CD14-positive monocyte (primary cell): ENCODE data around the gene EPHB2. TPM values are rescaled to one million over a fixed set of nuclear protein-coding genes. Genes with fewer than 3 reads are reported as not detected.

Source experiments
- DNase-seq, 3 donors: peaks; one replicate each; pipeline ENCODE4 v3.0.0-alpha.2; 2011 to 2022
- H2AFZ ChIP-seq: 2 replicates; pipeline ENCODE4 v1.6.0; 2012; ENCODE audit warnings: mild to moderate bottlenecking, low read depth, low read length, inconsistent platforms; ENCODE audit not compliant: insufficient read depth, poor library complexity, severe bottlenecking
- H3K27ac ChIP-seq, 2 donors: 1 replicate in 1 of 2; 2 replicates in 1 of 2; pipeline ENCODE4 v1.5.1; 2012 to 2013; ENCODE audit warnings: low read length in 2 of 2, control low read depth in 1 of 2, inconsistent platforms in 1 of 2, low read depth in 1 of 2, mild to moderate bottlenecking in 1 of 2
- H3K27me3 ChIP-seq, 2 donors: one replicate each; pipeline versions ENCODE4 v1.6.0 to v1.6.1; 2011 to 2013; ENCODE audit warnings: low read length in 2 of 2; ENCODE audit not compliant: control insufficient read depth in 2 of 2, insufficient read depth in 2 of 2
- H3K36me3 ChIP-seq, 2 donors: replicated peaks in 1 of 2; 1 replicate in 1 of 2; 2 replicates in 1 of 2; pipeline versions ENCODE4 v1.5.1 to v1.6.1; 2012 to 2013; ENCODE audit warnings: low read length in 2 of 2, control low read depth in 1 of 2, inconsistent platforms in 1 of 2, mild to moderate bottlenecking in 1 of 2; ENCODE audit not compliant: insufficient read depth in 2 of 2, control insufficient read depth in 1 of 2
- H3K4me1 ChIP-seq, 2 donors: 1 replicate in 1 of 2; 2 replicates in 1 of 2; pipeline versions ENCODE4 v1.5.1 to v1.6.1; 2012 to 2013; ENCODE audit warnings: low read length in 2 of 2, control low read depth in 1 of 2, inconsistent platforms in 1 of 2, mild to moderate bottlenecking in 1 of 2, moderate library complexity in 1 of 2; ENCODE audit not compliant: insufficient read depth in 2 of 2, control insufficient read depth in 1 of 2
- H3K4me2 ChIP-seq: replicated peaks from 2 replicates; pipeline ENCODE3; 2012; ENCODE audit warnings: low read length, moderate library complexity, mild to moderate bottlenecking; ENCODE audit not compliant: poor library complexity, severe bottlenecking; ENCODE audit errors: extremely low read depth
- H3K4me3 ChIP-seq, 3 experiments: fragments of 200-600 bp in 1 of 3; sonication (generic) in 1 of 3; replicated peaks in 1 of 3; 1 replicate in 2 of 3; 2 replicates in 1 of 3; pipeline ENCODE4 v1.5.1; 2011 to 2013; ENCODE audit warnings: low read length in 3 of 3, mild to moderate bottlenecking in 3 of 3, control low read depth in 2 of 3, low read depth in 2 of 3, inconsistent platforms in 1 of 3, moderate library complexity in 1 of 3
- H3K79me2 ChIP-seq: 2 replicates; pipeline ENCODE4 v1.6.0; 2012; ENCODE audit warnings: mild to moderate bottlenecking, control low read depth, inconsistent platforms, low read length, moderate library complexity; ENCODE audit not compliant: insufficient read depth
- H3K9ac ChIP-seq: 2 replicates; pipeline ENCODE4 v1.6.0; 2017; ENCODE audit warnings: low read length, mild to moderate bottlenecking; ENCODE audit not compliant: insufficient read depth, poor library complexity, severe bottlenecking
- H3K9me3 ChIP-seq, 2 donors: replicated peaks in 1 of 2; 1 replicate in 1 of 2; 2 replicates in 1 of 2; pipeline versions ENCODE4 v1.5.1 to v1.6.1; 2012 to 2013; ENCODE audit warnings: low read length in 2 of 2, control low read depth in 1 of 2; ENCODE audit not compliant: control insufficient read depth in 1 of 2, insufficient read depth in 1 of 2
- H4K20me1 ChIP-seq: 2 replicates; pipeline ENCODE4 v1.6.0; 2012; ENCODE audit warnings: mild to moderate bottlenecking, low read length, control low read depth, moderate library complexity; ENCODE audit not compliant: insufficient read depth
- H3K27ac Mint-ChIP-seq, 7 donors: one replicate each; pipeline ENCODE4 v1.8.0; 2020; ENCODE audit warnings: mild to moderate bottlenecking in 7 of 7, mixed read lengths in 7 of 7, moderate library complexity in 6 of 7, inconsistent platforms in 2 of 7
- H3K27me3 Mint-ChIP-seq, 3 donors: one replicate each; pipeline ENCODE4 v1.8.0; 2021 to 2022; ENCODE audit warnings: low read depth in 3 of 3, mild to moderate bottlenecking in 3 of 3, mixed read lengths in 3 of 3, moderate library complexity in 3 of 3, inconsistent platforms in 1 of 3
- H3K36me3 Mint-ChIP-seq, 2 donors: one replicate each; pipeline ENCODE4 v1.8.0; 2020; ENCODE audit warnings: mixed read lengths in 2 of 2, inconsistent platforms in 1 of 2, mild to moderate bottlenecking in 1 of 2
- H3K4me1 Mint-ChIP-seq: one replicate; pipeline ENCODE4 v1.8.0; 2020; ENCODE audit warnings: mild to moderate bottlenecking, mixed read lengths
- H3K4me3 Mint-ChIP-seq, 2 donors: one replicate each; pipeline ENCODE4 v1.8.0; 2020; ENCODE audit warnings: mild to moderate bottlenecking in 2 of 2, mixed read lengths in 2 of 2, moderate library complexity in 1 of 2
- H3K9me3 Mint-ChIP-seq, 7 donors: one replicate each; pipeline ENCODE4 v1.8.0; 2020 to 2022; ENCODE audit warnings: mixed read lengths in 7 of 7, mild to moderate bottlenecking in 6 of 7, moderate library complexity in 6 of 7, inconsistent platforms in 2 of 7
- WGBS: methylation state at CpG from one replicate; pipeline ENCODE4 v1.1.5; 2013; ENCODE audit warnings: missing lambda C conversion rate; ENCODE audit not compliant: insufficient coverage; 5-methylcytosine and 5-hydroxymethylcytosine counted together
- intact Hi-C, 2 donors: fragments of 100-400 bp; cut with micrococcal nuclease; formaldehyde crosslinking; loops; one replicate each; pipeline versions ENCODE4 v1.15.0 to v1.15.1; 2023
- polyA plus RNA-seq, 3 donors: library from polyadenylated mRNA; depleted of rRNA in 1 of 3; unstranded in 2 of 3; stranded (reverse) in 1 of 3; fragments of 300-500 nt in 2 of 3; fragments of >200 nt in 1 of 3; fragmentation: Illumina TruSeq in 2 of 3; gene quantifications; 1 replicate in 2 of 3; 2 replicates in 1 of 3; pipeline ENCODE4 v1.2.3, GENCODE V29; 2012 to 2021
- TF ChIP-seq, protein P1 (sequence below): fragments of 200-600 bp; IDR thresholded peaks from one replicate; pipeline ENCODE4 v1.8.0; 2022; ENCODE audit warnings: antibody characterized with exemption, mild to moderate bottlenecking

Gene EPHB2
- polyA plus RNA-seq, 3 donors = 2.9 to 5.6 (median 3.4) TPM

DNA sequence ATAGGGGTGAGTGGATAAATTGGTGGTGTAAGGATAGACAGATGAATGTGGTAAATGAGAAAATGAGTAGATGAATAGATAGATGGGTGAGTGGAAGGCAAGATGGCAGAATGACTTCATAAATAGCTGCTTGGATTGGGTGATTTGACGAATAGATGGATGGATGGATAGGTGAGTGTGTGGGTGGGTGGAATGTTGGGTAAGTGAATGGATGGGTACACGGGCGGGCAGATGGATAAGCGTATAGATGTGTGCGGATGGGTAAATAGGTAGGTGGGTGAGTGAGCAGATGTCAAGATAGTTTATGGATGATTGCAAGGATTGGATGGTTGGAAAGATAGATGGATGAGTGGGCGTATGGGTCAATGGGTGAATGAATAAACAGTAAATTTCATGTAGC is 59.3 kb downstream of the EPHB2 start:
- H3K27me3 Mint-ChIP-seq = peaks cover 4 to 11% (median 5%) of the 10 kb centered on the region in 3 donors
- no peaks in the 10 kb centered on the region for H3K79me2 ChIP-seq
- no peaks in the 10 kb centered on the region for H3K4me1 Mint-ChIP-seq
- H3K9me3 Mint-ChIP-seq = peaks cover 0 to 3% (median 0%) of the 10 kb centered on the region in 7 donors
- H3K9ac ChIP-seq = no peak overlapping the region
- H3K36me3 Mint-ChIP-seq = no peaks in the 10 kb centered on the region
- no peak overlapping the region for H3K27ac Mint-ChIP-seq
- TF ChIP-seq, protein P1, sequence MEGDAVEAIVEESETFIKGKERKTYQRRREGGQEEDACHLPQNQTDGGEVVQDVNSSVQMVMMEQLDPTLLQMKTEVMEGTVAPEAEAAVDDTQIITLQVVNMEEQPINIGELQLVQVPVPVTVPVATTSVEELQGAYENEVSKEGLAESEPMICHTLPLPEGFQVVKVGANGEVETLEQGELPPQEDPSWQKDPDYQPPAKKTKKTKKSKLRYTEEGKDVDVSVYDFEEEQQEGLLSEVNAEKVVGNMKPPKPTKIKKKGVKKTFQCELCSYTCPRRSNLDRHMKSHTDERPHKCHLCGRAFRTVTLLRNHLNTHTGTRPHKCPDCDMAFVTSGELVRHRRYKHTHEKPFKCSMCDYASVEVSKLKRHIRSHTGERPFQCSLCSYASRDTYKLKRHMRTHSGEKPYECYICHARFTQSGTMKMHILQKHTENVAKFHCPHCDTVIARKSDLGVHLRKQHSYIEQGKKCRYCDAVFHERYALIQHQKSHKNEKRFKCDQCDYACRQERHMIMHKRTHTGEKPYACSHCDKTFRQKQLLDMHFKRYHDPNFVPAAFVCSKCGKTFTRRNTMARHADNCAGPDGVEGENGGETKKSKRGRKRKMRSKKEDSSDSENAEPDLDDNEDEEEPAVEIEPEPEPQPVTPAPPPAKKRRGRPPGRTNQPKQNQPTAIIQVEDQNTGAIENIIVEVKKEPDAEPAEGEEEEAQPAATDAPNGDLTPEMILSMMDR = no peak
- no peak overlapping the region for H3K27ac ChIP-seq
- no peaks in the 10 kb centered on the region for H4K20me1 ChIP-seq
- H3K9me3 ChIP-seq = no peaks in the 10 kb centered on the region
- H3K36me3 ChIP-seq = no peaks in the 10 kb centered on the region
- no peak overlapping the region for H3K4me3 ChIP-seq
- no peaks in the 10 kb centered on the region for H3K27me3 ChIP-seq
- no peak overlapping the region for H3K4me2 ChIP-seq
- no peak for DNase-seq
- intact Hi-C loops = no loop called here
- H3K4me1 ChIP-seq = no peaks in the 10 kb centered on the region
- 97% methylated on average over 6 of the region's 6 CpGs for WGBS
- no peak overlapping the region for H2AFZ ChIP-seq
- H3K4me3 Mint-ChIP-seq = no peak overlapping the region

DNA sequence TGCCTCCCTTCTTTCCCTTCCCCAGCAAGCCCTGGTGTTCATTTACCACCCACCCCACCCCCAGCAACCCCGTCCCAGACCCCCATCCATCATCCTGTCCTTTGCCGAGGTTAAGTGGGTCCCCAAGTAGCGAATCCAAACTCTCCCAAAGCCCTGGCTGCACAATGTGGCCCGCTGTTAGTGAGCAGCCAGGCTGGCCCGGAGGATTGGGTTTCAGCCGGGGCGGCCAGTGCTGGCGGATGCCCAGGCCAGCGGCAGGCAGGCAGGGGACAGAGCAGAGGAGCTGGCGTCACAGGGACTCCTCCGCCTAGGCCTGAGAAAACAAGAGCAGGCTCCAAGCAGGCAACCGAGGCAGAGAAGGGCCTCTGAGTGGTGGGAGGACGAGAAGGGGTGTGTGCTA is 61.4 kb downstream of the EPHB2 start:
- Mint-ChIP-seq H3K4me3 (no peak overlapping the region), H3K4me1 (no peaks in the 10 kb centered on the region), H3K27ac (no peak overlapping the region), H3K9me3 (no peaks in the 10 kb centered on the region), H3K27me3 (peaks cover 4 to 16% (median 8%) of the 10 kb centered on the region in 3 donors), H3K36me3 (no peaks in the 10 kb centered on the region)
- no peak overlapping the region for H3K27ac ChIP-seq
- no peaks in the 10 kb centered on the region for H4K20me1 ChIP-seq
- no peak overlapping the region for H3K9ac ChIP-seq
- H3K27me3 ChIP-seq = no peaks in the 10 kb centered on the region
- DNase-seq = no peak
- no peak overlapping the region for H2AFZ ChIP-seq
- WGBS = 93% methylated on average over 12 of the region's 13 CpGs
- no peak overlapping the region for H3K4me2 ChIP-seq
- H3K79me2 ChIP-seq = no peaks in the 10 kb centered on the region
- TF ChIP-seq, protein P1 = no peak
- H3K4me1 ChIP-seq = no peaks in the 10 kb centered on the region
- H3K4me3 ChIP-seq = no peak overlapping the region
- H3K9me3 ChIP-seq = no peaks in the 10 kb centered on the region
- intact Hi-C loops = no loop called here
- no peaks in the 10 kb centered on the region for H3K36me3 ChIP-seq
